GM18511 (cell line): Measurements from ENCODE around the gene ADGRL3.

Source experiments
- ATAC-seq: cut with Tn5 transposase; IDR thresholded peaks from one replicate; pipeline ENCODE4 v1.9.1; 2021; ENCODE audit warnings: mild to moderate bottlenecking, moderate library complexity; ENCODE audit not compliant: unreplicated experiment

The ADGRL3 gene

GRCh38 chr4:61531188-61531587 is 331.1 kb downstream of the ADGRL3 start:
- ATAC-seq, result no peak

DNA sequence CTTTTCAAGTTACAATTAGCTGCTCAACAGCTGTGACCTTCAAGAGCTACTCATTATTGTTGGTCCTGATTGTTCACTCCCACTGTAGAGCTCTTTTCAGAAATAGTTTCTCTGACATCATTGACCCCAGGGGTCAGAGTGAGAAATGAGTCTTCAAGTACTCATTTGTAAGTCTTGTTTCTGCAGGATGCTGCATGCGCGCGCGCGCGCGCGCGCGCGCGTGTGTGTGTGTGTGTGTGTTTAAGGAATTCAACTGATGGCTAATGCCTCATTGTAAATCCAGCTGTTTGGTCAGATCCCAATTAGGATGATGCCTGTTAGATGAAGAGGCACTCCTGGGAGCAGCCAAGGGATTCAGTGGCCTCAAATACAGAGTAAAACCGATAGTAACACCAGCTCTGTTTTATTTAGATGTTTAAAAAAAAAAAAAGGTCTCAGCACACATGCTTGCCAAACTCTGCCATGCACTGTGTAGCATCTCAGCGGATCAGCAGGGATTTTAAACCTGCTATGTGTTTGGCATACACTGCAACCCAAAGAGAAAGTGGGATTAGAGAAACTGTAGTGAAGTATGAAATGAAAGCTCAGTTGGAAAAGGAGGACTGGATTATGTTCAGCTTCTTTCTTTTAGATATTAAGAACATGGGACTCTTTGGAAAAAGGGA is 332.3 kb downstream of the ADGRL3 start:
- ATAC-seq, result no peak

GRCh38 chr4:61533140-61533539 is 333.0 kb downstream of the ADGRL3 start:
- no peak for ATAC-seq

- no peak for ATAC-seq
Observed at GRCh38 chr4:61540944-61541343, 340.8 kb downstream of the ADGRL3 start.

DNA sequence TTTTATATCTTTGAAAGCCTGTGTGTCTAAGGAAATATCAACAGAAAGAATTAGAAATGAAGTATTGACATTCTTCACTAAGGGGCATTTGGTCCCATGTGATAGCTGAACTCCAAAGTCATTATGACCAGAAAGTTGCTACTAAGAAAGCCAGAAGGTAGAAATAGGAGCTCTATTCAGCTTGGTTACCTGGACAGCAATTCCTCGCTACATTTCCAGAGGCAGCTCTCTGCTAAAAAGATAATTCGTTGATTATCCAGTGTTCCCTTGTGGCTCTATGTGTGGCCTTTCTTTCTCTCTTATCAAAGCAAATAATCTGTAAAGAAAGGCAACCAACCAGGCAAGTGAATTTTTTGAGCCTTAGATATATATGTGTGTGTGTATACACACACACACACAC is 341.3 kb downstream of the ADGRL3 start:
- ATAC-seq, result no peak

GRCh38 chr4:61543976-61544375 is 343.9 kb downstream of the ADGRL3 start:
- no peak for ATAC-seq

DNA sequence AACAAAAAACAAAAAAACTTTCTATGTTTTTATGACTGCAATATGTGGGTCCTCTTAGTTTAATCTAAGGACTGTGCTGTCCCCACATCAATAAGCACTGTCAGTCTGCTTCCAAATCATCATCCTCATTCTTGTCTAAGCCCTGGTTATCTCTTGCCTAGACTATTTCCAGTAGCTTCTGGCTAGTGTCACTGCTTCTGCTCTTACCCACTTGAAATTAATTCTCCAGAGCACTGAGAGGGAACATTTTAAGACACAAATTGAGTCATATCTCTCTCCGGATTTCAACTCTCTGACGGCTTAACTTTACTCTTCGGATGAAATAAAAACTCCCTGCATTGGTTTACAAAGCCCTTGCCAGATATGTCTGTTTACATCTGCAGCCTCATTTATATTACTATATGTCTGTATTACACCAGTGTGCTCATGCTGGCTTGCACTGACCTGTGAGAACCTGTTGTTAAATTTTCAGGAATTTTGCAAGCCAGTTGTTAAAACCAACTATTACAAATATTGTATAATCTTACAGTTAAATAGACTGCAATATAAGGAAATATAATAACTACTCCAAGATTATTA is 345.9 kb downstream of the ADGRL3 start:
- ATAC-seq, result no peak

DNA sequence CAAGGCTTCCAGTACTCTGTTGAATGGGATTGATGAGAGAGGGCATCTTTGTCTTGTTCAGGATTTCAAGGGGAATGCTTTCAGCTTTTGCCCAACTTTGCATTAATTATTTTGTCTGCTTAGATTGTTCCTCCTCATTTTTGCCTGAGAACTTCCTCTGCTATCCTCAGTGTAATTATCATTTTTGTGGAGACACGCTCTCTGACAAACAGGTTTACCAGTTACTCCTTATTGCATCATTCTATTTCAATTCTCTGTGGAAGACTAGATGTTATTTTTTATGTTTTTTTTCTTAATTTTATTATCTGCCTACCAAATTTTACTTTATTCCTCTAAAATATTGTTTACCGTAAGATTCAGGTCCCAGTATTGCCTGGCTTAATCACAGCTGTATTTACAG is 349.2 kb downstream of the ADGRL3 start:
- no peak for ATAC-seq

DNA sequence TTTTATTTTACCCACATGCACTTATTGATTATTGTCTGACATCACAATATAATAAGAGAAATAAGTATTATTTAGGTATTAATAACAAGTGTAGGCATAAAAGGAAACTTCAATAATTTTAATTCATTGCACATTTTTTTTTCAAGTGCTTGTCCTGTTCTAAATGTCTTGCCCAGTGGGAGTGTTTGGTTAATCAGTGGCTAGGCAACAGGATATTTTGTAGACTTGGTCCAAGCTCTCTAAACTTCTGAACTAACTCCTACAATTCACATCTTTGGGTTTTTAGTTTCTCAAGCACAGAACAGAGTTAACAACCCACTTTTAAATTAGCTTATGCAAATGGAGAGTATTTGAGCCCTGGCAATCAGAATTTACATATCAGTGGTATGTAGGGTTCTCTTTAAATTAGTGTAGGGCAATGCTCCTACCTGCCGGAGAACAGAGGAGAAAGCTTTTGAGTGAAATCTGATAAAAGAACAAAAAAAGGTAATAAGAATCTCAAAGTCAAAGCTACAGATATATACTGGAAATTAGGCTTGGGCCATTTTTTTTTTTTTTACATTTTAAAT is 353.5 kb downstream of the ADGRL3 start:
- ATAC-seq, result no peak

GRCh38 chr4:61555789-61556188 is 355.7 kb downstream of the ADGRL3 start:
- no peak for ATAC-seq

- ATAC-seq, result no peak
Observed at GRCh38 chr4:61556277-61556676, 356.2 kb downstream of the ADGRL3 start.

- ATAC-seq, result no peak
Observed at GRCh38 chr4:61559396-61559795, 359.3 kb downstream of the ADGRL3 start.

DNA sequence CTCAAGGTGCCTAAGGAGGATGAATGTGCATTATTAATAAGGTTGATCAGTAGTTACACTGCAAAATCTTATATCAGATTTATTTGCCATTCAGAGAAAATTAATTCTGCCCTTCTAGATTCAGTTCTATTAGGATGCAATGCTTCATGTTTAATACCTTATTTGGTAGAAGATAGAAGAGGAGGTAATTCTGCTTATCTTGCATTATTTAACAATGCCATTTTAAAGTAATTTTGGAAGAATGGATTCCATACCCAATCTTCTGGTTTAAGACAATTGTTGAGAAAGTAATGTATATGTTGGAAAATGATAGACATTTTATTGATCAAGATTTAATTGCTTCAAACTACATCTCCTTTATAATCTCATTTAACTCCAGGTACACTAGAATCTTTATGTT is 360.9 kb downstream of the ADGRL3 start:
- no peak for ATAC-seq

DNA sequence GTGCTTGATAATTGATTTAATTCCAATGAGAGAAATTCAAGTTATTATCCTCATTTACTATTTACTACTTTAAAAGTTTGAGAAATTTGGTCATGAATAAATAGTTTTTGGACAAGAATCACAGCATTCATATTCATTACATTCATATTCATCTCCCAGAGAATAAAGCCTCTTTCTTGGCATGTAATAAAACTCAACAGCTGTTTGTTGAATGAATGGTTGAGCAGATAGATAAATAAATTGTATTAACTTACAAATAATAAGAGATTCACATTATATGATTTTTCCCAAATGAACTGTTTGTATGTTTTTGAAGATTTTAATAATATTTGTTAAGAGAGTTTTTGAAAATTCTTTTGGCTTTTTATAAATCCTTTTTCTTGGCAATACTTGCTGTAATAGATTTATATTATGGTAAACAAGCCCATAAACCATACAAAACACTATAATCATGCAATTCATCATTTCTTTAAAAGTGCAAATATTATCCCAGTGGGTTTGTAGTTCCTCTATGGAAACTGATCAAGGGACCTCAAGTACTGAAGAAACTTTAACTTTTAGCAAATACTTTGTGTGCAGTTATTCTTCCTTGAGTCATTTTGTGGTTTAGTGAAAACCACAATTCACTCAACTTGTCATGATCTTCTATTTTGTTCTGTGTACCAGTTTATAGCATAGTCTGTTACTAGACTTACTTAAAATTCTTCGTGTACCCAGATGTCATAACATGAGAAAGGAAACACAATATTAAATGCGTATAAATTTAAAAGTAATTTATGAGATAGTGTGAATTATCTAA is 371.8 kb downstream of the ADGRL3 start:
- ATAC-seq, result no peak

- ATAC-seq, result no peak
Observed at GRCh38 chr4:61575796-61576195, 375.7 kb downstream of the ADGRL3 start.

- no peak for ATAC-seq
Observed at GRCh38 chr4:61579786-61580185, 379.7 kb downstream of the ADGRL3 start.

DNA sequence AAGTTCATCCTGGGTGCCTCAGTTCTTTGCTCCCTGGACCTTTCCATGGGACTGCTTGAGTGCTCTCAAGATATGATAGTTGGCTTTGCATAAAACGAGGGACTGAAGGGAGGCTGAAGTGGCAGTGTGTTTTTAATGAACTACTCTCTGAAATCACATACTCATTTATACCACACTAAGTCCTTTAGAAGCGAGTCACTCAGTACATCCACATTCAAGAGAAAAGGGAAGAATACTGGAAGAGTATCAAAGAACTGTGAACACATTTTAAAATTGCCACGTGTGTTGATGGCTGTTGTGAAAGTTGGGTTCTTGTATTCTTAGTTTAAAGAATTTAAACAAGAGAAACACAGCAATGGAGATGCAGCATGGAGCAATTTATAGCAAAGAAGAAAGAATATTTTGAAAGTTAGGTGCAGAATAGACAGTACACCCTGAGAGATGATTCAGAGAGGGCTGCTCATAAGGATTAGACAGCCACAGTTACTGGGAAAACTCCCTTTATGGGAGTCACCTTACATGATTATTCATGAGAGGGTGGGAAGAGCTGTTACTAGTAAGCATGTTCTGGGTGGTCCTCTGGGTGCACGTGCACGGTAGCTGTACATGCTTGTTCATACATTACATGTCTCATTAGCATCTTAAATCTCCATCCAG is 380.7 kb downstream of the ADGRL3 start:
- no peak for ATAC-seq

GRCh38 chr4:61583696-61584095 is 383.6 kb downstream of the ADGRL3 start:
- ATAC-seq, result no peak

DNA sequence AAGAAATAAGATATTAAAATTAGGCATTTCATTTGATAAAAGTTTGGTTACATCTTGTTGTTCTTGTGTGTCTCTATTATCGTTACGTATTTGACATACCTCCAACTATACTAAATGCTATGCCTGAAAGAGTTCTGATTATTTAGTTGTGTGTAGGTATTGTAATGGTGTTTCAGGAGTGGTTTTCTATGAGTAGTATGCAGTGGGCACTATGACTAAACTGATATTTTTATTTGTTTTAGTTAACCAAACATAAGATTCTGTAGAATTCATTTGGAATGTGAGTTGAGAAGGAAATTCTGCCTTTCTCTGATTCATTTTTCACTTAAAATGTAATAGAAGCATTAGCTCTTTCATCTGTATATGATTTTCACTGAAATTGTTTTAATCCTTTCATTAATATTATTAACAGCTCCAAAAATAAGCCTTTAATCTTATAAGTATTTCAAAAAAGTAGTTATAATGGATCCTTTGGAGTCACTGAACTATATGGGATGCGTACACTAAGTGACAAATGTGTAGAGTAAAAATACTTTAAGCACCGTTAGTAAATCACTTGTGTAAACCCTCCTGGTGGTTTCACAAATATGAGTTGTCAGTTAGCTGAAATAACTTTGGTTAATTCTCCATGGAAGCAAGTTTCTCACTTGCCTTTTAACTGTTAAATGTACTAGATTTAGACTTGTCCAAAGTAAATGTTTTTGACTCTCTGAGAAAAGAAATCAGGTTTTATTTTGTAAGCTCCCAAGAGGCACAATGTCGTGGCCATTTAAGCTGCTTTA is 388.7 kb downstream of the ADGRL3 start:
- no peak for ATAC-seq

GRCh38 chr4:61590881-61591280 is 390.8 kb downstream of the ADGRL3 start:
- no peak for ATAC-seq
